Heart left ventricle (tissue), 13 donors: ENCODE data around the gene NPL.

Source experiments
- POLR2A ChIP-seq, 2 donors: fragments of 450-650 bp; IDR thresholded peaks; one replicate each; pipeline ENCODE4 v1.6.1; 2017; ENCODE audit warnings: antibody characterized with exemption in 2 of 2, mild to moderate bottlenecking in 2 of 2, moderate library complexity in 2 of 2
- TF ChIP-seq, protein P1 (sequence below), 12 donors: fragments of 200-600 bp; sonication (generic) in 4 of 12; IDR thresholded peaks; one replicate each; pipeline versions ENCODE4 v1.5.0 to v1.8.0; 2018 to 2022; ENCODE audit warnings: antibody characterized with exemption in 12 of 12, mild to moderate bottlenecking in 5 of 12
- donor health status: ischemic (EF 13 %, LVEDD 7.1; RV severe dilation, severe dysfunction).
- donor health status: DM: no; HTN: yes; CAD: no.
- donor health status: DM: no; HTN: no; CAD: no.
- donor health status: ischemic (EF 25% LVEDD 6.9; RV normal size, moderate dysfunction).
- donor health status: ischemic (EF 25% LVEDD 5.7; RV mildly dilated, moderate dysfunction).
- donor health status: ischemic (EF 35%, LVEDD 5.7; RV mildly dilated, moderate dysfunction).
- donor health status: nonischemic (EF 11% LVEDD 7.7; RV severe dilation, severe dysfunction).
- donor health status: DM: yes; HTN: yes; CAD: no.
- donor health status: PGD.
- donor health status: ischemic (EF 29% LVEDD 5.4; RV normal size, mild dysfunction).
- donor health status: nonischemic (EF 23%, LVEDD 6.1; RV moderate dilation, normal function).

DNA sequence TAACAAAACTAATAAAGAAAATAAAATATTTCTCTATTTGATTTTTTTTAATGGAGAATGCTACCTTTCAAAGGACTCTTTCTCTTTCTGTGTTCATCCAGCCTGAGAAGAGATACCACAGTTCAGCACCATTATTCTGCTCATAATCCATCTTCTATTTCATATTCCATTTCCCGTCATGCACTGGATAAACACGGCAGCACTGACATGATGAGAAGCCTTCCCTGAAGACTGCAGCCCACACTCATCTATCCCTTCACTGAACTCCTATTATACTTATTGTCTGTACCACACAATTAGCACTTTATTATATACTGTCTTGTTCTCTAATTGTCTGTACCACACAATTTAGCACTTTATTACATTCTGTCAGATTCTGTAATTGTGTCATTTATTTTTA, 10.7 kb upstream of the NPL start:
- no peak for TF ChIP-seq POLR2A (IDR thresholded peaks at IDR 0.05)
- TF ChIP-seq, protein P1, sequence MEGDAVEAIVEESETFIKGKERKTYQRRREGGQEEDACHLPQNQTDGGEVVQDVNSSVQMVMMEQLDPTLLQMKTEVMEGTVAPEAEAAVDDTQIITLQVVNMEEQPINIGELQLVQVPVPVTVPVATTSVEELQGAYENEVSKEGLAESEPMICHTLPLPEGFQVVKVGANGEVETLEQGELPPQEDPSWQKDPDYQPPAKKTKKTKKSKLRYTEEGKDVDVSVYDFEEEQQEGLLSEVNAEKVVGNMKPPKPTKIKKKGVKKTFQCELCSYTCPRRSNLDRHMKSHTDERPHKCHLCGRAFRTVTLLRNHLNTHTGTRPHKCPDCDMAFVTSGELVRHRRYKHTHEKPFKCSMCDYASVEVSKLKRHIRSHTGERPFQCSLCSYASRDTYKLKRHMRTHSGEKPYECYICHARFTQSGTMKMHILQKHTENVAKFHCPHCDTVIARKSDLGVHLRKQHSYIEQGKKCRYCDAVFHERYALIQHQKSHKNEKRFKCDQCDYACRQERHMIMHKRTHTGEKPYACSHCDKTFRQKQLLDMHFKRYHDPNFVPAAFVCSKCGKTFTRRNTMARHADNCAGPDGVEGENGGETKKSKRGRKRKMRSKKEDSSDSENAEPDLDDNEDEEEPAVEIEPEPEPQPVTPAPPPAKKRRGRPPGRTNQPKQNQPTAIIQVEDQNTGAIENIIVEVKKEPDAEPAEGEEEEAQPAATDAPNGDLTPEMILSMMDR (IDR thresholded peaks at IDR 0.05), result no peak
